Neuronal stem cell (in vitro differentiated cells): Measurements from ENCODE around the gene RASA3.

Experiments used
- DNase-seq: peaks from one replicate; pipeline ENCODE4 v3.0.0-alpha.2; 2013; ENCODE audit warnings: low spot score
- H2AFZ ChIP-seq: one replicate; pipeline ENCODE4 v1.6.1; 2013; ENCODE audit warnings: mild to moderate bottlenecking, low read length, inconsistent platforms
- H2AK5ac ChIP-seq: 2 replicates; pipeline ENCODE4 v1.6.1; 2013; ENCODE audit warnings: low read depth, mild to moderate bottlenecking, inconsistent platforms, low read length, moderate library complexity, mixed read lengths
- H2BK120ac ChIP-seq: 2 replicates; pipeline ENCODE4 v1.6.1; 2013; ENCODE audit warnings: low read depth, mild to moderate bottlenecking, inconsistent platforms, low read length, moderate library complexity, mixed read lengths
- H2BK12ac ChIP-seq: one replicate; pipeline ENCODE4 v1.6.1; 2013; ENCODE audit warnings: low read length, inconsistent platforms
- H2BK15ac ChIP-seq: 2 replicates; pipeline ENCODE4 v1.6.1; 2013; ENCODE audit warnings: mild to moderate bottlenecking, low read length, inconsistent platforms, mixed read lengths
- H2BK5ac ChIP-seq: one replicate; pipeline ENCODE4 v1.6.1; 2013; ENCODE audit warnings: inconsistent platforms, mild to moderate bottlenecking, low read length, moderate library complexity
- H3K14ac ChIP-seq: one replicate; pipeline ENCODE4 v1.6.1; 2013; ENCODE audit warnings: low read length, inconsistent platforms
- H3K18ac ChIP-seq: 2 replicates; pipeline ENCODE4 v1.6.1; 2013; ENCODE audit warnings: low read length, inconsistent platforms
- H3K23ac ChIP-seq: 2 replicates; pipeline ENCODE4 v1.6.1; 2013; ENCODE audit warnings: low read depth, mild to moderate bottlenecking, mixed read lengths, low read length, inconsistent platforms; ENCODE audit not compliant: poor library complexity
- H3K27ac ChIP-seq: replicated peaks from 3 replicates; pipeline ENCODE4 v1.5.1; 2013; ENCODE audit warnings: low read length, inconsistent platforms
- H3K27me3 ChIP-seq, 3 experiments: 2 replicates each; pipeline ENCODE4 v1.6.1; 2013; ENCODE audit warnings: low read length in 3 of 3, mild to moderate bottlenecking in 2 of 3, inconsistent platforms in 1 of 3, low read depth in 1 of 3, mixed read lengths in 1 of 3, moderate library complexity in 1 of 3; ENCODE audit not compliant: control insufficient read depth in 3 of 3, insufficient read depth in 3 of 3
- H3K36me3 ChIP-seq, 2 donors: replicated peaks in 1 of 2; 2 replicates each; pipeline ENCODE4 v1.6.1; 2013; ENCODE audit warnings: low read length in 2 of 2; ENCODE audit not compliant: control insufficient read depth in 2 of 2, insufficient read depth in 2 of 2
- H3K4ac ChIP-seq: 2 replicates; pipeline ENCODE4 v1.6.1; 2013; ENCODE audit warnings: inconsistent platforms, mild to moderate bottlenecking, low read length, moderate library complexity
- H3K4me1 ChIP-seq, 2 donors: 1 replicate in 1 of 2; 2 replicates in 1 of 2; pipeline ENCODE4 v1.6.1; 2013; ENCODE audit warnings: low read length in 2 of 2, low read depth in 1 of 2; ENCODE audit not compliant: control insufficient read depth in 2 of 2, insufficient read depth in 1 of 2
- H3K4me2 ChIP-seq: one replicate; pipeline ENCODE4 v1.6.1; 2013; ENCODE audit warnings: mild to moderate bottlenecking, low read length, inconsistent platforms; ENCODE audit not compliant: insufficient read depth, poor library complexity, severe bottlenecking
- H3K4me3 ChIP-seq, 2 donors: 2 replicates each; pipeline ENCODE4 v1.5.1; 2013; ENCODE audit warnings: low read length in 2 of 2, mild to moderate bottlenecking in 2 of 2, inconsistent platforms in 1 of 2, moderate library complexity in 1 of 2
- H3K79me1 ChIP-seq: one replicate; pipeline ENCODE4 v1.6.1; 2013; ENCODE audit warnings: low read depth, mild to moderate bottlenecking, inconsistent platforms, low read length, moderate library complexity
- H3K9ac ChIP-seq: one replicate; pipeline ENCODE4 v1.6.1; 2013; ENCODE audit warnings: mild to moderate bottlenecking, low read depth, low read length, inconsistent platforms; ENCODE audit not compliant: poor library complexity
- H3K9me3 ChIP-seq, 2 donors: replicated peaks in 1 of 2; 2 replicates each; pipeline versions ENCODE3 to v1.6.1; 2013; ENCODE audit warnings: low read length in 2 of 2, mild to moderate bottlenecking in 2 of 2, inconsistent platforms in 1 of 2, low read depth in 1 of 2, mixed read lengths in 1 of 2, moderate library complexity in 1 of 2; ENCODE audit not compliant: control insufficient read depth in 2 of 2, insufficient read depth in 1 of 2
- H4K8ac ChIP-seq: one replicate; pipeline ENCODE4 v1.6.1; 2013; ENCODE audit warnings: low read depth, mild to moderate bottlenecking, inconsistent platforms, low read length, moderate library complexity
- H4K91ac ChIP-seq: one replicate; pipeline ENCODE4 v1.6.1; 2013; ENCODE audit warnings: low read length, low read depth, mild to moderate bottlenecking, inconsistent platforms; ENCODE audit not compliant: poor library complexity
- WGBS, 2 donors: extraction: QIAGEN DNeasy Blood & Tissue Kit; methylation state at CpG; one replicate each; pipeline ENCODE4 v1.1.7; 2013; ENCODE audit warnings: missing lambda C conversion rate in 2 of 2, mixed read lengths in 1 of 2; ENCODE audit not compliant: insufficient read length in 2 of 2, insufficient replicate concordance in 1 of 2; ENCODE audit errors: extremely low coverage in 2 of 2; 5-methylcytosine and 5-hydroxymethylcytosine counted together

RASA3 gene

GRCh38 chr13:114106991-114107685 lies 25.3 kb downstream of the RASA3 start:
- Histone ChIP-seq H3K18ac (peak overlapping the region; percentile 90), H2BK15ac (peak overlapping the region; percentile 75), H2AFZ (no peak overlapping the region), H3K4me2 (no peak overlapping the region), H4K91ac (no peak overlapping the region), H3K9me3 (no peaks in the 10 kb centered on the region), H2BK12ac (peak overlapping the region; percentile 99), H3K27me3 (no peaks in the 10 kb centered on the region), H3K27ac (peak overlapping the region; percentile 11), H3K36me3 (peaks cover 2 to 17% of the 10 kb centered on the region in 2 donors), H2BK120ac (peak overlapping the region; percentile 61), H3K14ac (peak overlapping the region; percentile 2), H2BK5ac (peak overlapping the region; percentile 44), H3K4ac (peak overlapping the region; percentile 93), H3K4me3 (peak overlapping the region in 1 of 2 donors; percentile 16), H2AK5ac (peak overlapping the region; percentile 100), H3K9ac (no peak overlapping the region), H4K8ac (no peak overlapping the region), H3K4me1 (peaks cover 18 to 22% of the 10 kb centered on the region in 2 donors), H3K79me1 (peaks cover 11% of the 10 kb centered on the region), H3K23ac (peak overlapping the region; percentile 8)
- no CpG with 5 or more reads among the region's 27 CpGs for WGBS, 2 donors
- no peak for DNase-seq

GRCh38 chr13:114106526-114106925 lies 25.9 kb downstream of the RASA3 start:
- Histone ChIP-seq H3K9ac (no peak overlapping the region), H2BK12ac (no peak overlapping the region), H3K27me3 (no peaks in the 10 kb centered on the region), H3K9me3 (no peaks in the 10 kb centered on the region), H3K4me3 (no peak overlapping the region), H4K91ac (no peak overlapping the region), H2AFZ (no peak overlapping the region), H3K23ac (no peak overlapping the region), H2BK120ac (no peak overlapping the region), H3K27ac (no peak overlapping the region), H2BK5ac (peak overlapping the region; percentile 44), H2BK15ac (no peak overlapping the region), H2AK5ac (peak overlapping the region; percentile 100), H3K36me3 (peaks cover 2 to 17% of the 10 kb centered on the region in 2 donors), H3K4me2 (no peak overlapping the region), H3K79me1 (peaks cover 11% of the 10 kb centered on the region), H3K4ac (no peak overlapping the region), H3K18ac (no peak overlapping the region), H3K4me1 (peaks cover 13 to 16% of the 10 kb centered on the region in 2 donors), H3K14ac (no peak overlapping the region), H4K8ac (no peak overlapping the region)
- DNase-seq, result no peak
- WGBS, 2 donors, result no CpG with 5 or more reads among the region's 9 CpGs

DNA sequence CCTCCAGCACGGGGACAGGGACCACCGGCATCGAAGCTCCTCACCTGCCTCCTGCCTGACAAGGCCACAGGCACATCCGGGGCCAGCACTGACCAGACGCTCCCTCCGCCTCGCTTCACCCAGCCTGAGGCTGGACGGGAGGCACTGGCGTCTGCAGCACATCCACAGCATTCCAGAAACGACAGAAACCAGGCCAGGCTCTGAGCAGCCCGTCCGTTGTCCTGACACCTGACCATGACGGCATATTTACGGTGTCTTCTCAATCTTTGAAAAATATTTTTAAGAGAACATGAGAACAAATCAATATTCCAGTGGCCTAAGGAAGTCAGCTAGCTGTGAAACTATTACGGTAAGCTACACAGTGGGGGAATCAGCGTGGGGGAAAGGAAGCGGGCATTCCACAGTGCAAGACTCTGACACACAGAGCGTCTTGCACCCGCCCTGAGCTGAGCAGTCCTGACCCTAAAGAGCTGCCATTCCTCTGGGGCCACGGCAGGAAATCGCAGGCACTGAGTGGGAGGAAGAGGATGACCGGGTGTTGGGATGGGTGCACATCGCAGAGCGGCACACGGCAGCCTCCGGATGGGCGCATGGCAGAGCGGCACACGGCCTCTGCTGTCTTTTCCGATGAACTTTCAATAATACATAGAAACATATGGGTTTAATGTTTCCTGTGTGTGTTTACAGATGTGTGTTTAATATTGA lies 26.8 kb downstream of the RASA3 start:
- Histone ChIP-seq H4K8ac (no peak overlapping the region), H3K14ac (no peak overlapping the region), H2BK5ac (peak overlapping the region; percentile 75), H2BK120ac (no peak overlapping the region), H3K4me1 (peaks cover 10 to 11% of the 10 kb centered on the region in 2 donors), H3K36me3 (peaks cover 2 to 17% of the 10 kb centered on the region in 2 donors), H3K79me1 (peaks cover 14% of the 10 kb centered on the region), H3K9ac (peak overlapping the region; percentile 60), H3K9me3 (no peaks in the 10 kb centered on the region), H2AFZ (no peak overlapping the region), H3K18ac (peak overlapping the region; percentile 93), H3K4ac (peak overlapping the region; percentile 66), H3K27ac (no peak overlapping the region), H2BK12ac (no peak overlapping the region), H3K4me3 (no peak overlapping the region), H2BK15ac (peak overlapping the region; percentile 58), H3K4me2 (no peak overlapping the region), H3K27me3 (no peaks in the 10 kb centered on the region), H4K91ac (no peak overlapping the region), H2AK5ac (peak overlapping the region; percentile 98), H3K23ac (peak overlapping the region; percentile 80)
- DNase-seq, result no peak
- WGBS, 2 donors, result no CpG with 5 or more reads among the region's 30 CpGs
